Stimulated activated CD8-positive, alpha-beta memory T cell treated with anti-CD3 and anti-CD28 coated beads, Interleukin-4, amount 100 ng/mL, for 24 hours (primary cell): ENCODE measurements around the gene PACC1.
"Not testable (repeated sequence)": the region's sequence is repeated elsewhere in the genome, so short reads cannot be mapped to it uniquely, and the experiment has no call there.

Experiments
- DNase-seq: peaks from one replicate; pipeline ENCODE4 v3.0.0-alpha.2; 2020; ENCODE audit warnings: low read depth

PACC1 gene

GRCh38 chr1:212326541-212326940 is 88.1 kb downstream of the PACC1 start:
- no peak for DNase-seq

GRCh38 chr1:212323066-212323465 is 91.6 kb downstream of the PACC1 start:
- no peak for DNase-seq

GRCh38 chr1:212321031-212321430 is 93.7 kb downstream of the PACC1 start:
- DNase-seq: not testable (repeated sequence)

GRCh38 chr1:212317916-212318315 is 96.8 kb downstream of the PACC1 start:
- DNase-seq: no peak

GRCh38 chr1:212315907-212316306 is 98.8 kb downstream of the PACC1 start:
- DNase-seq: no peak

GRCh38 chr1:212315184-212315583 is 99.5 kb downstream of the PACC1 start:
- no peak for DNase-seq
